ENCODE measurements around the gene UBE2F. TPM values are rescaled to one million over a fixed set of nuclear protein-coding genes. Genes with fewer than 3 reads are reported as not detected.

The UBE2F gene
- total RNA-seq, 3 donors from 2014 or later, result 62.6 to 66.9 (median 64.0) TPM

DNA sequence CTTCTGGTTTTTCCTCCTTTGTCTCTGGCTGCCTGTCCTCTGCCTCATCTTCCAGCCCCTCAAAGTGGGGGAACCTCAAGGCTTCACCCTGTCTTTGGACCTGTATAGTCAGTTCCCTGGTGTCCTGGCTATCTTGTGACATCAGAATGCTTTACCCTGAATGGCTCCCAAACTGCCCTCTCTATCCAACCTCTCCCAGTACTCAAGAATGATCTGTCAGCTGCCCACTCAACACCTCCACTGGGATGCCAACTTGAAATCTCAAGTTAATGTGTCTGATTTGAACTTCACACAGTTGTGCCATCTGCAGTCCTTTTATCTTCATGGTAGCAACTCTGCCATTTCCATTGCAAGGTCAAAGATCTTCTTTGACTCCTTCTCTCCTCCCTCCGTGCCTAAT, 43.8 kb downstream of the UBE2F start:
- DNase-seq (ENCODE audit: low spot score in 2 of 2), result no peak
- no peak overlapping the region for H3K4me3 ChIP-seq
- TF ChIP-seq, protein P1, sequence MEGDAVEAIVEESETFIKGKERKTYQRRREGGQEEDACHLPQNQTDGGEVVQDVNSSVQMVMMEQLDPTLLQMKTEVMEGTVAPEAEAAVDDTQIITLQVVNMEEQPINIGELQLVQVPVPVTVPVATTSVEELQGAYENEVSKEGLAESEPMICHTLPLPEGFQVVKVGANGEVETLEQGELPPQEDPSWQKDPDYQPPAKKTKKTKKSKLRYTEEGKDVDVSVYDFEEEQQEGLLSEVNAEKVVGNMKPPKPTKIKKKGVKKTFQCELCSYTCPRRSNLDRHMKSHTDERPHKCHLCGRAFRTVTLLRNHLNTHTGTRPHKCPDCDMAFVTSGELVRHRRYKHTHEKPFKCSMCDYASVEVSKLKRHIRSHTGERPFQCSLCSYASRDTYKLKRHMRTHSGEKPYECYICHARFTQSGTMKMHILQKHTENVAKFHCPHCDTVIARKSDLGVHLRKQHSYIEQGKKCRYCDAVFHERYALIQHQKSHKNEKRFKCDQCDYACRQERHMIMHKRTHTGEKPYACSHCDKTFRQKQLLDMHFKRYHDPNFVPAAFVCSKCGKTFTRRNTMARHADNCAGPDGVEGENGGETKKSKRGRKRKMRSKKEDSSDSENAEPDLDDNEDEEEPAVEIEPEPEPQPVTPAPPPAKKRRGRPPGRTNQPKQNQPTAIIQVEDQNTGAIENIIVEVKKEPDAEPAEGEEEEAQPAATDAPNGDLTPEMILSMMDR (IDR thresholded peaks at IDR 0.05), result no peak
- TF ChIP-seq POLR2A (IDR thresholded peaks at IDR 0.05), result no peak
- H3K4me1 ChIP-seq, result no peaks in the 10 kb centered on the region
- no peaks in the 10 kb centered on the region for H3K27me3 ChIP-seq
- H3K9me3 ChIP-seq, result no peaks in the 10 kb centered on the region
- H3K27ac ChIP-seq, result no peak overlapping the region
- intact Hi-C loops (cut with DNase I; ENCODE audit: low total_unique reads), result no loop called here
- H3K36me3 ChIP-seq, result no peaks in the 10 kb centered on the region

DNA sequence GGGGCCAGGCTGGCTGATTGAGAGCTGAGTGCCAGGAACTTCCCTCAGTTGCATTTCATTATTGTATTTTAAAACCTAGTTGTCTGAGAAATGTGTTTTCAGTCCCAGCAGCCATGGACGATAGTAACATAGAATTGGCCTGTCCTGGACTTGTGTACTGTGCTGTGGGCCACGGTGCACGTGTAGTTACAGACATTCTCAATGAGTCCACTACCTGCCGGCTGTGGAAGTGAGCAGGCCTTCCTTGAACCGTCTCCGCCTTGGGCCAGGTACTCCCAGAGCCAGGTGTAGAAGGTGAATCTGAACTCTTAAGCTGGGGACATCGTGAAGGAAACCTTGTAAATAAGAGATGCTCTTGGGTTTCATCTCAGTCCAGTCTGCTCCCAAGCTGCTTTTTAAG, 47.0 kb downstream of the UBE2F start:
- no peak for DNase-seq (ENCODE audit: low spot score in 2 of 2)
- no peak overlapping the region for H3K4me3 ChIP-seq
- no peaks in the 10 kb centered on the region for H3K4me1 ChIP-seq
- no peak for TF ChIP-seq POLR2A (IDR thresholded peaks at IDR 0.05)
- TF ChIP-seq, protein P1 (IDR thresholded peaks at IDR 0.05), result no peak
- no peak for TF ChIP-seq POLR2AphosphoS5 (IDR thresholded peaks at IDR 0.05)
- no peak overlapping the region for H3K27ac ChIP-seq
- intact Hi-C loops (cut with DNase I; ENCODE audit: low total_unique reads), result no loop called here
- H3K36me3 ChIP-seq, result no peaks in the 10 kb centered on the region
- no peaks in the 10 kb centered on the region for H3K27me3 ChIP-seq
- H3K9me3 ChIP-seq, result no peaks in the 10 kb centered on the region

DNA sequence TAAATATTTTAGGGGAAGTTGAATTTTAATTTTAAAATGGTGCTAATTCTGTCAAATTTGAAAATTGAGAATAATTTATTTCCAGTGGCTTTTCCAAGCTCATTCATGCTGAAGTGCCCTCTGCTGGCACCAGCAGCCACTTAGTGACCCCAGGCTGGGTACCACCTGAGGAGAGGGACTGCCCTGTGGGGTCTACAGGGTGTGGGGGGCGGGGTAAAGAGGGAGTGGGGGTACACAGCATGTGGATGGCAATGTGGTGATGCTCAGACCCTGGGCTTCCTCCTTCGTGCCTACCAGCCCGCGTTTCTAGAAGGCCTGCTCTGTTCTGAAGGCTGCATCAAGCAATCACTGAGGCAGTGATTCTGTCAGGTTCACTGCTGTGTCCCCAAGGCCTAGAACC, 48.9 kb downstream of the UBE2F start:
- Histone ChIP-seq H3K9me3 (no peaks in the 10 kb centered on the region), H3K4me1 (no peaks in the 10 kb centered on the region), H3K36me3 (no peaks in the 10 kb centered on the region), H3K27me3 (no peaks in the 10 kb centered on the region), H3K27ac (no peak overlapping the region), H3K4me3 (no peak overlapping the region)
- intact Hi-C loops (cut with DNase I; ENCODE audit: low total_unique reads), result no loop called here
- DNase-seq (ENCODE audit: low spot score in 2 of 2), result no peak
- TF ChIP-seq POLR2AphosphoS5 (IDR thresholded peaks at IDR 0.05) (no peak), POLR2A (IDR thresholded peaks at IDR 0.05) (no peak)
- TF ChIP-seq, protein P1 (IDR thresholded peaks at IDR 0.05), result no peak

DNA sequence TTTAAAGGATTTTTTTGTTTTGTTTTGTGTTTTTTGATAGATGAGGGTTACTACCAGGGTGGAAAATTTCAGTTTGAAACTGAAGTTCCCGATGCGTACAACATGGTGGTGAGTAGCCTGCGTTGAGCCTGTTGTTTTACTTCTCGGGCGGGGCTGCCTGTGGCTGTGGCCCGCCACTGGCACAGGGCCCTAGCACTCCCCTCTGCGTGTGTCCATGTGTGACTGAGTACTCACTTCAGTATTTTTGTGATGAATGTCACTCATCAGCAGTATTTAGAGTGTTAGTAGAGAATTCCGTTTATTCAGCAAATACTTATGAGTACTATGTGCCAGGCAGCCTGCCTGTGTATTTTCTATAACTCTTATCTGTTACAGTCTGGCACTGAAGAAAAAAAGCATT, 49.7 kb downstream of the UBE2F start:
- Histone ChIP-seq H3K27ac (no peak overlapping the region), H3K4me3 (no peak overlapping the region), H3K9me3 (no peaks in the 10 kb centered on the region), H3K36me3 (no peaks in the 10 kb centered on the region), H3K4me1 (no peaks in the 10 kb centered on the region), H3K27me3 (no peaks in the 10 kb centered on the region)
- TF ChIP-seq POLR2AphosphoS5 (IDR thresholded peaks at IDR 0.05) (no peak), POLR2A (IDR thresholded peaks at IDR 0.05) (no peak)
- TF ChIP-seq, protein P1 (IDR thresholded peaks at IDR 0.05), result no peak
- no peak for DNase-seq (ENCODE audit: low spot score in 2 of 2)
- intact Hi-C loops (cut with DNase I; ENCODE audit: low total_unique reads), result no loop called here

DNA sequence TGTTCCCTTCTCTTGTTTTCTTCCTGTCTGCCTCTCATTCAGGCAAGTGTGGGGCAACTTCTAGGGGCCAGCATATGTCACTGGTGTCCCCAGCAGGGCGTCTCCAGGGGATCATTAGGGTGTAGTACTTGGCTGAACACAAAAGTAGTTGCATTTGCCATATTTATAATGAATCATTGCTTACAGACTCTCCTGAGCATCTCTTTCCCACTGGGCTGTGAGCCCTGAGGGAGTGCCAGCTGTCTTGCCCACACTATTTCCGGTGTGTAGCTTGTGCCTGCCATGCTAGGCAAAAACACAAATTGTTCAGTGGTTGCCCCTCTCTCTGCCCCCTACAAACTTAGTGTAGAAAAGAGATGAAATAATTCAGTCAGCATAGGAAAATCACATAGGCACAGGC, 53.1 kb downstream of the UBE2F start:
- H3K4me3 ChIP-seq, result no peak overlapping the region
- H3K9me3 ChIP-seq, result no peaks in the 10 kb centered on the region
- TF ChIP-seq POLR2A (IDR thresholded peaks at IDR 0.05), result no peak
- H3K27ac ChIP-seq, result no peak overlapping the region
- no peaks in the 10 kb centered on the region for H3K36me3 ChIP-seq
- no peak for DNase-seq (ENCODE audit: low spot score in 2 of 2)
- H3K27me3 ChIP-seq, result no peaks in the 10 kb centered on the region
- intact Hi-C loops (cut with DNase I; ENCODE audit: low total_unique reads), result no loop called here
- H3K4me1 ChIP-seq, result no peaks in the 10 kb centered on the region

DNA sequence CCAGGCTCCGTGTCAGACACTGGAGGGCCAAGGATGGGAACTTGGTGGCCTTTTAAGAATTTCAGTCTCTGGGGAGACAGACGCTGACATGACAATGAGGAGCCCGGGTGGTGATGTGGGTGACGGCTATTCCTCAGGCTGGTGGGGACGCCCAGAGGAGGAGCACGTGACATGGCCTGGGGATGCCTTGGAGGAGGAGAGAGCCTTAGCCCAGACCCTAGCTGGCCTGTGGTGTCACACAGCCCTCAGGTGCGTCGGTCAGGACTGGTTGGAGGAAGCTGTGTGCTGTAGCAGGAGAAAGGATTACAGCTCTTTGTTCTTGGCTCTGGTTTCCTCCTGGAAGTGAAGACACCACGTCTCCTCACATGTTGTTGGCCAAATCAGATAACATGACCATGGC, 54.0 kb downstream of the UBE2F start:
- no peaks in the 10 kb centered on the region for H3K4me1 ChIP-seq
- no peaks in the 10 kb centered on the region for H3K9me3 ChIP-seq
- DNase-seq (ENCODE audit: low spot score in 2 of 2), result no peak
- H3K36me3 ChIP-seq, result no peaks in the 10 kb centered on the region
- H3K27ac ChIP-seq, result no peak overlapping the region
- H3K4me3 ChIP-seq, result no peak overlapping the region
- no peak for TF ChIP-seq POLR2A (IDR thresholded peaks at IDR 0.05)
- TF ChIP-seq, protein P1 (IDR thresholded peaks at IDR 0.05), result no peak
- TF ChIP-seq POLR2AphosphoS5 (IDR thresholded peaks at IDR 0.05), result no peak
- intact Hi-C loops (cut with DNase I; ENCODE audit: low total_unique reads), result no loop called here
- H3K27me3 ChIP-seq, result no peaks in the 10 kb centered on the region

Data from breast epithelium (tissue), 4 donors.